Measurements from ENCODE around the gene PKNOX1. TPM values are rescaled to one million over a fixed set of nuclear protein-coding genes. Genes with fewer than 3 reads are reported as not detected.
"Not testable (repeated sequence)": the region's sequence is repeated elsewhere in the genome, so short reads cannot be mapped to it uniquely, and the experiment has no call there.

Gene PKNOX1
- polyA plus RNA-seq, 3 donors from 2014 or later: 11.0 to 25.3 (median 14.8) TPM

GRCh38 chr21:43005635-43006034 lies 31.3 kb downstream of the PKNOX1 start:
- Mint-ChIP-seq H3K4me3 (no peak overlapping the region), H3K9me3 (no peaks in the 10 kb centered on the region), H3K36me3 (peaks cover 10 to 30% (median 14%) of the 10 kb centered on the region in 3 donors), H3K27me3 (ENCODE audit: low read depth in 3 of 3) (peaks cover 0 to 2% (median 0%) of the 10 kb centered on the region in 3 donors), H3K4me1 (peaks cover 0 to 3% of the 10 kb centered on the region in 2 donors), H3K27ac (no peak overlapping the region)
- DNase-seq: no peak

GRCh38 chr21:43006051-43006873 lies 31.9 kb downstream of the PKNOX1 start:
- not testable (repeated sequence) for H3K27ac Mint-ChIP-seq; H3K9me3 Mint-ChIP-seq; DNase-seq; H3K4me3 Mint-ChIP-seq; H3K4me1 Mint-ChIP-seq; H3K27me3 Mint-ChIP-seq (ENCODE audit: low read depth in 3 of 3)
- peaks cover 7 to 28% (median 14%) of the 10 kb centered on the region in 3 donors for H3K36me3 Mint-ChIP-seq

DNA sequence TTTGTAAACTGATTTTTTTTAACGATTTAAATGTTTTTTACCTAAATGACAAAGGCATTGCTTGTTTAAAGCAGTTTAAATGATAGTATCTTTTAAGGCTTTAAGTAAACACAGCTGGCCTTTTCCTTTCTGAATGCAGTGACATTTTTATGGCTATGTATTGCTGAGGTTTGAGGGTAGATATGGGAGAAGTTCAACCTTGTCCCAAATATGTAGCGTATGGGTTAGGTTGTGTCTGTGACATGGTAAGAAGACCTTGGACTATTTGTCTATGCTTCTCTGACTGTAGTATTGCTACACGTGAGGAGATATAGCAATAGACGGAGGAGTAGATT lies 32.5 kb downstream of the PKNOX1 start:
- DNase-seq: no peak
- no peaks in the 10 kb centered on the region for H3K4me1 Mint-ChIP-seq
- no peaks in the 10 kb centered on the region for H3K9me3 Mint-ChIP-seq
- H3K36me3 Mint-ChIP-seq: peaks cover 7 to 31% (median 14%) of the 10 kb centered on the region in 3 donors
- no peak overlapping the region for H3K4me3 Mint-ChIP-seq
- peaks cover 0 to 2% (median 0%) of the 10 kb centered on the region in 3 donors for H3K27me3 Mint-ChIP-seq (ENCODE audit: low read depth in 3 of 3)
- no peak overlapping the region for H3K27ac Mint-ChIP-seq

DNA sequence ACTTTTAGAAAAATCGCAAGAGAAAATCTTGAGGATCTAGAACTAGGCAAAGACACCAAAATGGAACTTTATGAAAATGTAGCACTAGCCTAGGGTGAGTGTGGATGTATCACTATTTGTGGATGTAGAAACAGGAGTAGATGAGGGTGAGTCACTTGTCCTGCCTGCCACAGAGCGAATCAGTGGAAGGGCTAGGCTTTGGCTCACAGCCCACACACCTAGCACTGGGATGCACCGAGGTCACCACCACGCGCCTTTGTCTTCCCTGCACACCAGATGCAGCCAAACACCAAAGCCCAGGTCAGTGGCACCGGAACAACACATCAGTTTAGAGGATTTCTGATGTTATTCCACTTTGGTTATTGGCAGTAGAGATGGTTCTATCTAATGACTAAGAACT lies 38.2 kb downstream of the PKNOX1 start:
- Mint-ChIP-seq H3K36me3 (peaks cover 12 to 36% (median 19%) of the 10 kb centered on the region in 3 donors), H3K4me3 (no peak overlapping the region), H3K4me1 (no peaks in the 10 kb centered on the region), H3K27ac (no peak overlapping the region), H3K27me3 (ENCODE audit: low read depth in 3 of 3) (peaks cover 0 to 2% (median 0%) of the 10 kb centered on the region in 3 donors), H3K9me3 (no peaks in the 10 kb centered on the region)
- DNase-seq: no peak

GRCh38 chr21:43015906-43016540 lies 41.7 kb downstream of the PKNOX1 start:
- H3K36me3 Mint-ChIP-seq: peaks cover 9 to 33% (median 9%) of the 10 kb centered on the region in 3 donors
- no peak overlapping the region for H3K27ac Mint-ChIP-seq
- H3K27me3 Mint-ChIP-seq (ENCODE audit: low read depth in 3 of 3): no peaks in the 10 kb centered on the region
- no peak overlapping the region for H3K4me3 Mint-ChIP-seq
- no peaks in the 10 kb centered on the region for H3K9me3 Mint-ChIP-seq
- no peak for DNase-seq
- H3K4me1 Mint-ChIP-seq: no peaks in the 10 kb centered on the region

DNA sequence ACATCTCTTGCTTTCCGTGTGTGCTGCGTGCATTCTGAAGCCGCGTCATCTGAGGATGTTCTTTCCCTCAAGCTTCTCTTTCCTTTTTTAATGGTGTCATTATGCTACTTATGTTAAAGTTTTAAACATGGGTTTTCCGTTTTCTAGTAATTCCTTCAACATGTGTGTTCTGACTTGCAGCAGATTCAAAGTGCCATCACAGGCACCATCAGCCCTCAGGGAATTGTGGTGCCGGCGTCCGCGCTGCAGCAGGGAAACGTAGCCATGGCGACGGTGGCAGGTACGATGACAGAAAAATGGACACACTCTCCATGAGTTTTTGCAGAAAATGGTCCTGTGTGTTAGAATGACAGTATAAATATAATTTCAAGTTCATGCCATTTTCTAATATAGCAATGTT lies 42.4 kb downstream of the PKNOX1 start:
- H3K4me3 Mint-ChIP-seq: no peak overlapping the region
- no peaks in the 10 kb centered on the region for H3K9me3 Mint-ChIP-seq
- no peak for DNase-seq
- peaks cover 13 to 37% (median 15%) of the 10 kb centered on the region in 3 donors for H3K36me3 Mint-ChIP-seq
- H3K4me1 Mint-ChIP-seq: peaks cover 0 to 1% of the 10 kb centered on the region in 2 donors
- H3K27me3 Mint-ChIP-seq (ENCODE audit: low read depth in 3 of 3): no peaks in the 10 kb centered on the region
- no peak overlapping the region for H3K27ac Mint-ChIP-seq

GRCh38 chr21:43018519-43018918 lies 44.2 kb downstream of the PKNOX1 start:
- H3K4me3 Mint-ChIP-seq: no peak overlapping the region
- no peaks in the 10 kb centered on the region for H3K9me3 Mint-ChIP-seq

GRCh38 chr21:43020177-43020576 lies 45.8 kb downstream of the PKNOX1 start:
- Mint-ChIP-seq H3K4me1 (peaks cover 0 to 1% of the 10 kb centered on the region in 2 donors), H3K9me3 (no peaks in the 10 kb centered on the region), H3K27me3 (ENCODE audit: low read depth in 3 of 3) (peaks cover 0 to 1% (median 0%) of the 10 kb centered on the region in 3 donors), H3K36me3 (peaks cover 8 to 44% (median 14%) of the 10 kb centered on the region in 3 donors), H3K4me3 (no peak overlapping the region), H3K27ac (no peak overlapping the region)
- DNase-seq: no peak

More at GRCh38 chr21:43018519-43018918, 44.2 kb downstream of the PKNOX1 start:
- peaks cover 0 to 1% of the 10 kb centered on the region in 2 donors for H3K4me1 Mint-ChIP-seq
- H3K36me3 Mint-ChIP-seq: peaks cover 12 to 40% (median 19%) of the 10 kb centered on the region in 3 donors
- no peak overlapping the region for H3K27ac Mint-ChIP-seq
- no peak for DNase-seq
- H3K27me3 Mint-ChIP-seq (ENCODE audit: low read depth in 3 of 3): peaks cover 0 to 1% (median 0%) of the 10 kb centered on the region in 3 donors

GRCh38 chr21:43020771-43021170 lies 46.4 kb downstream of the PKNOX1 start:
- H3K4me1 Mint-ChIP-seq: peaks cover 0 to 1% of the 10 kb centered on the region in 2 donors
- no peaks in the 10 kb centered on the region for H3K9me3 Mint-ChIP-seq
- H3K4me3 Mint-ChIP-seq: no peak overlapping the region
- H3K36me3 Mint-ChIP-seq: peaks cover 7 to 49% (median 13%) of the 10 kb centered on the region in 3 donors
- DNase-seq: no peak
- H3K27ac Mint-ChIP-seq: peak overlapping the region in 1 of 6 donors; percentile 49
- H3K27me3 Mint-ChIP-seq (ENCODE audit: low read depth in 3 of 3): peaks cover 0 to 1% (median 0%) of the 10 kb centered on the region in 3 donors

DNA sequence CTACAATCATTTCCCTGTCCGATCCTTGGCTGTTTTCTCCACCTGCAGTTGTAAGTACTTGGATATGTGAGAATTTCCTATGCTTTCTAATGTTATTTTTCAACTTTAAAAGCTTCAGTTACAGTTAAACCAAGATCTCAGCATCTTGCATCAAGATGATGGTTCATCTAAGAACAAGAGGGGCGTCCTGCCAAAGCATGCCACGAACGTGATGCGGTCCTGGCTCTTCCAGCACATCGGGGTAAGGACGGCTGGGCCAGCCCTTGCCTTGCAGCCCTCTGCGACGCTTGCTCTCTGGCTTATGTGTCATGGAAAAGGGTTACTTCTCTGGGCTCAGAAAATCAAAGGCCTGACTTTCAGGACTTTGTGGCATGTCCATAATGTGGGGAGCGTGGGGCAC lies 46.8 kb downstream of the PKNOX1 start:
- Mint-ChIP-seq H3K36me3 (peaks cover 7 to 49% (median 13%) of the 10 kb centered on the region in 3 donors), H3K4me3 (no peak overlapping the region), H3K4me1 (peaks cover 0 to 1% of the 10 kb centered on the region in 2 donors), H3K27ac (no peak overlapping the region), H3K27me3 (ENCODE audit: low read depth in 3 of 3) (peaks cover 0 to 1% (median 0%) of the 10 kb centered on the region in 3 donors), H3K9me3 (no peaks in the 10 kb centered on the region)
- no peak for DNase-seq

- no peaks in the 10 kb centered on the region for H3K9me3 Mint-ChIP-seq
- DNase-seq: no peak
- H3K27me3 Mint-ChIP-seq (ENCODE audit: low read depth in 3 of 3): peaks cover 0 to 1% (median 0%) of the 10 kb centered on the region in 3 donors
- peaks cover 0 to 1% of the 10 kb centered on the region in 2 donors for H3K4me1 Mint-ChIP-seq
- peaks cover 7 to 49% (median 13%) of the 10 kb centered on the region in 3 donors for H3K36me3 Mint-ChIP-seq
- H3K27ac Mint-ChIP-seq: no peak overlapping the region
- H3K4me3 Mint-ChIP-seq: no peak overlapping the region
These were observed 47.6 kb downstream of the PKNOX1 start for GRCh38 chr21:43021756-43022600.

DNA sequence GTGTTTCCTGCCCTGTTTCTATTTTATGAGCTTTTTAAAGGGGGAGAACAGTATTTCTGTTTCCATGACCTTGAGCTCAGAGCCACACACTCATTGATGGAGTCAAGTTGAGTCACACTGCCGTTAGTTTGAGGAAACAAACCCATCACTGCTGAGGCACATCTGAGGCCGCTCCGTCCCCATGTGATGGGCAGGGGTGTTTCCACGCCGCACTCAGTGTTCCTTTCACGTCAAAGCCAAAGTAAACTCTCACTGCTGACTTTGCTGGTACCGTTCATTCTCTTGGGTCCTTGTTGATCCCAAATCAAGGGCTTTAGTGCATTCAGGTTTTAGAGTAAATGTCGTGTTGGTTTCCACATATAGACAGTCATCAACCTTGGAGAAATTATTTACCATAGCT lies 48.8 kb downstream of the PKNOX1 start:
- Mint-ChIP-seq H3K27ac (no peak overlapping the region), H3K9me3 (no peaks in the 10 kb centered on the region), H3K4me3 (no peak overlapping the region), H3K27me3 (ENCODE audit: low read depth in 3 of 3) (peaks cover 0 to 1% (median 0%) of the 10 kb centered on the region in 3 donors), H3K4me1 (peaks cover 0 to 1% of the 10 kb centered on the region in 2 donors), H3K36me3 (peaks cover 10 to 48% (median 11%) of the 10 kb centered on the region in 3 donors)
- no peak for DNase-seq

DNA sequence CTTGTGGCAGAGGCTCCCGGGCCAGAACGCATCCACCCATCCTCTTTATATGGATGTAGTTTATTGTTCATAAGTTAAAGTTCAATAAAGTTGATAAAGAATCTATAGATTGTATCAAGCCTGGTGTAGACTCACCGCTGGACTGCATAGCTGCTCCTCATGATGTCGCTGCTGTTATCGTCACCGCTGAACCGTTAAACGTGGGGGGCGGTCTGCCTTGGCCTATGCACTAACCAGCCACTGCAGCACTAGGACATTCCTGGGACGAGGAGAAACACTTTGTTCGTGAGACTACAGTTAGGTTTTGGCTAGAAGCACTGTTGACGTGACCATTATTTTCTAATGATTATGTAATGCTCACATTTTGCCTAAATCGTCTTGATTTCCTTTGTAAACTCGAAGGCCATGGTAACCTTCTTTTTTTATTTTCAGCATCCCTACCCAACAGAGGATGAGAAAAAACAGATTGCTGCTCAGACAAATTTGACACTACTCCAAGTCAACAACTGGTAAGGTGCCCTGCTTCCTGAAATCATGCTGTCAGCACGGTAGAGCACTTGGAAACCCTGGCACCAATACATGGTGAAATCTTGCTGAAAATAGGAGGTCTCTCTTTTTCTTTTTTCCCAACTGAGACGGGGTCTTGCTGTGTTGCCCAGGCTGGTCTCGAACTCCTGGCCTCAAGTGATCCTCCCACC lies 50.2 kb downstream of the PKNOX1 start:
- no peaks in the 10 kb centered on the region for H3K9me3 Mint-ChIP-seq
- no peak overlapping the region for H3K27ac Mint-ChIP-seq
- DNase-seq: no peak
- H3K27me3 Mint-ChIP-seq (ENCODE audit: low read depth in 3 of 3): peaks cover 0 to 3% (median 2%) of the 10 kb centered on the region in 3 donors
- no peak overlapping the region for H3K4me3 Mint-ChIP-seq
- peaks cover 0 to 1% of the 10 kb centered on the region in 2 donors for H3K4me1 Mint-ChIP-seq
- peaks cover 11 to 59% (median 17%) of the 10 kb centered on the region in 3 donors for H3K36me3 Mint-ChIP-seq

Data from immature natural killer cell (primary cell).